Right lobe of liver (tissue), 6 donors: Measurements from ENCODE around the gene DVL1. TPM values are rescaled to one million over a fixed set of nuclear protein-coding genes. Genes with fewer than 3 reads are reported as not detected.

ENCODE experiments used
- ATAC-seq, 4 donors: fragments of 200-7000 bp; cut with Tn5 transposase; one replicate each; pipeline ENCODE4 v1.9.1; 2020; ENCODE audit warnings: mild to moderate bottlenecking in 4 of 4, moderate library complexity in 4 of 4
- DNase-seq, 3 donors: peaks; one replicate each; pipeline ENCODE4 v3.0.0-alpha.2; 2020
- H3K27ac ChIP-seq, 3 donors: fragments of 200-600 bp; one replicate each; pipeline ENCODE4 v1.8.0; 2022
- H3K27me3 ChIP-seq, 2 donors: fragments of 200-600 bp; one replicate each; pipeline ENCODE4 v1.8.0; 2022
- H3K36me3 ChIP-seq, 4 donors: fragments of 200-600 bp; sonication (generic) in 1 of 4; one replicate each; pipeline versions ENCODE4 v1.5.1 to v1.8.0; 2017 to 2022; ENCODE audit warnings: control low read depth in 1 of 4
- H3K4me1 ChIP-seq, 4 donors: fragments of 200-600 bp; sonication (generic) in 1 of 4; one replicate each; pipeline versions ENCODE4 v1.5.1 to v1.8.0; 2017 to 2022; ENCODE audit warnings: control low read depth in 1 of 4
- H3K4me3 ChIP-seq, 3 donors: fragments of 200-600 bp; one replicate each; pipeline ENCODE4 v1.8.0; 2022
- H3K9me3 ChIP-seq, 4 donors: fragments of 200-600 bp; sonication (generic) in 1 of 4; one replicate each; pipeline versions ENCODE4 v1.5.1 to v1.8.0; 2017 to 2022; ENCODE audit warnings: control low read depth in 1 of 4
- CTCF ChIP-seq, 4 donors: fragments of 200-600 bp in 3 of 4; fragments of 450-650 bp in 1 of 4; IDR thresholded peaks; one replicate each; pipeline versions ENCODE4 v1.5.1 to v1.8.0; 2016 to 2022; ENCODE audit warnings: antibody characterized with exemption in 4 of 4, mild to moderate bottlenecking in 2 of 4
- POLR2A ChIP-seq: fragments of 450-650 bp; IDR thresholded peaks from one replicate; pipeline ENCODE4 v1.6.1; 2017; ENCODE audit warnings: antibody characterized with exemption, mild to moderate bottlenecking
- WGBS: methylation state at CpG from one replicate; pipeline ENCODE4 v1.1.6; 2018; ENCODE audit warnings: low coverage, low lambda C conversion rate; ENCODE audit not compliant: insufficient coverage; ENCODE audit errors: missing lambda C conversion rate; 5-methylcytosine and 5-hydroxymethylcytosine counted together
- intact Hi-C, 2 donors: fragments of 100-400 bp; cut with DNase I; formaldehyde crosslinking; loops; one replicate each; pipeline versions ENCODE4 v1.11.2 to v1.14.1; 2022
- total RNA-seq, 6 experiments: library from RNA; depleted of rRNA in 2 of 6; stranded (reverse); fragments of >200 nt in 2 of 6; fragmentation: NEBNext Ultra II Directional in 3 of 6; extraction: Animal tissue kit (Norgen Biotek cat#: 25700) in 3 of 6; gene quantifications; one replicate each; pipeline versions ENCODE4 v1.1.0 to v1.2.4, GENCODE V29; 2016 to 2023
- donor health status: DM: no; HTN: yes; CAD: no.
- donor health status: DM: no; HTN: no; CAD: no.
- donor health status: DM: no; HTN: no; CAD: no.
- donor health status: DM: no; HTN: yes; CAD: no.
- donor health status: DM: no; HTN: yes; CAD: no.

DVL1 gene
- total RNA-seq, 6 experiments from 2014 or later = 32.7 to 54.6 (median 41.2) TPM

- TF ChIP-seq POLR2A (no peak), CTCF (IDR thresholded peaks at IDR 0.05) (no peak)
- ATAC-seq = no peak
- no CpG with 5 or more reads among the region's 26 CpGs for WGBS
- no peak overlapping the region for H3K27ac ChIP-seq
- no peak overlapping the region for H3K4me3 ChIP-seq
- H3K4me1 ChIP-seq = peaks cover 0 to 5% (median 0%) of the 10 kb centered on the region in 4 donors
- peaks cover 0 to 15% (median 2%) of the 10 kb centered on the region in 4 donors for H3K36me3 ChIP-seq
- no peaks in the 10 kb centered on the region for H3K9me3 ChIP-seq
- no peaks in the 10 kb centered on the region for H3K27me3 ChIP-seq
- DNase-seq = no peak
- intact Hi-C loops = no loop called here
Measured at GRCh38 chr1:1336446-1336845, 12.8 kb downstream of the DVL1 start.

GRCh38 chr1:1335792-1336248 is 13.4 kb downstream of the DVL1 start:
- 55% methylated on average over 2 of the region's 21 CpGs for WGBS
- Histone ChIP-seq H3K4me1 (peaks cover 0 to 5% (median 0%) of the 10 kb centered on the region in 4 donors), H3K36me3 (peaks cover 0 to 15% (median 2%) of the 10 kb centered on the region in 4 donors), H3K27me3 (no peaks in the 10 kb centered on the region), H3K4me3 (no peak overlapping the region), H3K27ac (no peak overlapping the region), H3K9me3 (no peaks in the 10 kb centered on the region)
- TF ChIP-seq CTCF (IDR thresholded peaks at IDR 0.05) (no peak), POLR2A (no peak)
- no peak for ATAC-seq
- intact Hi-C loops = no loop called here
- DNase-seq = no peak

DNA sequence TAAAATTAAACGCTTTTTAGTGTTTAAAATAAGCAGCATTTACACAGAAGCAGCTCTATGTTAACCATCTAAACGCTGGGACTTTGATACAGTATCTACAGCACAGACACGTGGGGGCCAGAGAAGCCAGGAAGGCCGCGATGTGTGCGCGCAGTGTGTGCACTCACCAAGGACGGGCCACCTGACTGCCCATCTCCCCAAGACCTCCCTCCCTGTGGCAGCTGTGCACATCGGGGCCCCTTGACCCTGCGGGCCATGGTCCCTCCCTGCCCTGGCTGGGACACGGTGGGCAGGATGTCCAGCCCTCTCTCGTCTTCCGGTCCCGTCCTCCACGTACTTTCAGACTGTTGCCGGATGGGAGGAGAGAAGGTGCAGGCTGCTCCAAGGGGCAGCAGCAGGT is 13.9 kb downstream of the DVL1 start:
- peaks cover 0 to 5% (median 0%) of the 10 kb centered on the region in 4 donors for H3K4me1 ChIP-seq
- WGBS = 60% methylated on average over 1 of the region's 16 CpGs
- no peak overlapping the region for H3K27ac ChIP-seq
- no peaks in the 10 kb centered on the region for H3K9me3 ChIP-seq
- peaks cover 0 to 15% (median 1%) of the 10 kb centered on the region in 4 donors for H3K36me3 ChIP-seq
- TF ChIP-seq CTCF (IDR thresholded peaks at IDR 0.05) (no peak), POLR2A (no peak)
- intact Hi-C loops = no loop called here
- H3K4me3 ChIP-seq = no peak overlapping the region
- ATAC-seq (no peak), DNase-seq (no peak)
- no peaks in the 10 kb centered on the region for H3K27me3 ChIP-seq

DNA sequence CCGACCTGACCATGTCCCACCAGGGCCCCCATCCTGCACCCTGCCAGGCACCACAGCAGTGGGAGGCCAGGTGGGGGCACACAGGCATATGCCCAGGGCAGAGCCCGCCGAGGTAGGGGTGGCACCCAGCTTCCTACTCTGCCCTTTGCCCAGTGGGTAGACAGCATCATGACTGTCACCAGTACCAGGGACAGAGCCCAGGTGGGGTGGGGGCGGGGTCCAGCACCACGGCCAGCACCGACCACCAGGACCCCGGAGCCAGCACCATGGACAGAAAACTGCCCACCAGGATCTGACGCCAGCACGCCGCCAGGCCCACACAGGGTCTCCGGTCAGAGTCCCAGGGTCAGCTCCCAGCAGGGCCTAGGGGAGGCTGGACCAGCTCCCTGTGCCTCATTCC is 14.4 kb downstream of the DVL1 start:
- Histone ChIP-seq H3K36me3 (peaks cover 0 to 15% (median 1%) of the 10 kb centered on the region in 4 donors), H3K27me3 (no peaks in the 10 kb centered on the region), H3K9me3 (no peaks in the 10 kb centered on the region), H3K27ac (no peak overlapping the region), H3K4me3 (no peak overlapping the region), H3K4me1 (peaks cover 0 to 5% (median 0%) of the 10 kb centered on the region in 4 donors)
- 60% methylated on average over 1 of the region's 11 CpGs for WGBS
- no peak for ATAC-seq
- intact Hi-C loops = no loop called here
- no peak for DNase-seq
- TF ChIP-seq POLR2A (no peak), CTCF (IDR thresholded peaks at IDR 0.05) (no peak)
